HepG2 (cell line): Measurements from ENCODE around the gene CALD1. TPM values are rescaled to one million over a fixed set of nuclear protein-coding genes. Genes with fewer than 3 reads are reported as not detected.

ENCODE experiments used
- ATAC-seq: fragments of 200-7000 bp; cut with Tn5 transposase; 3 replicates; pipeline ENCODE4 v1.9.1; 2020; ENCODE audit warnings: mild to moderate bottlenecking, moderate library complexity
- BruUV-seq: library from RNA; stranded (reverse); fragments of 400-500 nt; replicated peaks from 2 replicates; lab custom pipeline; 2021; lab: Mats Ljungman, UMichigan
- CTCF ChIA-PET: fragments of 300-600 bp; formaldehyde crosslinking; extraction: SDS; loops from one replicate; lab custom pipeline; 2021; ENCODE audit warnings: low total read pairs, inconsistent platforms, low intra/inter-chr PET ratio; lab: Yijun Ruan, JAX
- POLR2A ChIA-PET: fragments of 350-600 bp; sonication (Branson Sonifier 250); formaldehyde crosslinking; loops from one replicate; lab custom pipeline; 2020; ENCODE audit warnings: antibody characterized with exemption, inconsistent platforms; lab: Yijun Ruan, JAX
- DNase-seq: peaks from one replicate; pipeline ENCODE4 v3.0.0-alpha.2; 2015; ENCODE audit warnings: low spot score
- FAIRE-seq: peaks from 3 replicates; lab custom pipeline; 2011; peaks lifted over from hg19 to GRCh38; lab: Jason Lieb, UNC
- H2AFZ ChIP-seq: one replicate; pipeline ENCODE4 v1.6.1; 2011; ENCODE audit warnings: low read length, inconsistent platforms
- H3K27ac ChIP-seq: fragments of 300-600 bp; 3 replicates; pipeline ENCODE4 v1.8.0; 2011; ENCODE audit warnings: mixed run types, mild to moderate bottlenecking, mixed read lengths, low read length, inconsistent platforms; ENCODE audit not compliant: insufficient read depth; ENCODE audit errors: extremely low read length
- H3K27me3 ChIP-seq, 2 experiments: fragments of 200-600 bp in 1 of 2; 2 replicates in 1 of 2; 3 replicates in 1 of 2; pipeline versions ENCODE4 v1.6.0 to v1.8.0; 2011; ENCODE audit warnings: low read length in 2 of 2, mild to moderate bottlenecking in 2 of 2, moderate library complexity in 2 of 2, inconsistent platforms in 1 of 2; ENCODE audit not compliant: insufficient read depth in 2 of 2, control insufficient read depth in 1 of 2
- H3K36me3 ChIP-seq, 2 experiments: fragments of 200-600 bp in 1 of 2; replicated peaks in 1 of 2; 2 replicates in 1 of 2; 3 replicates in 1 of 2; pipeline versions ENCODE4 v1.5.1 to v1.8.0; 2011; ENCODE audit warnings: low read length in 2 of 2, inconsistent platforms in 1 of 2; ENCODE audit not compliant: insufficient read depth in 2 of 2, control insufficient read depth in 1 of 2
- H3K4me1 ChIP-seq: 2 replicates; pipeline ENCODE4 v1.5.1; 2012; ENCODE audit warnings: low read length, inconsistent platforms; ENCODE audit not compliant: insufficient read depth
- H3K4me2 ChIP-seq: 2 replicates; pipeline ENCODE4 v1.6.0; 2011; ENCODE audit warnings: low read depth, low read length, inconsistent platforms
- H3K4me3 ChIP-seq, 3 experiments: fragments of 200-600 bp in 1 of 3; sonication (generic), shearing (Covaris generic) in 1 of 3; replicated peaks in 1 of 3; 2 replicates each; pipeline ENCODE4 v1.5.1; 2011 to 2016; ENCODE audit warnings: low read length in 3 of 3, inconsistent platforms in 2 of 3, low read depth in 2 of 3, mild to moderate bottlenecking in 2 of 3, control low read depth in 1 of 3, mixed read lengths in 1 of 3; ENCODE audit not compliant: insufficient read depth in 1 of 3
- H3K79me2 ChIP-seq: one replicate; pipeline ENCODE4 v1.6.1; 2011; ENCODE audit warnings: low read length, inconsistent platforms; ENCODE audit not compliant: insufficient read depth
- H3K9ac ChIP-seq: 2 replicates; pipeline ENCODE4 v1.6.0; 2011; ENCODE audit warnings: mild to moderate bottlenecking, low read depth, low read length, inconsistent platforms; ENCODE audit not compliant: insufficient read depth
- H3K9me3 ChIP-seq: 2 replicates; pipeline ENCODE4 v1.5.1; 2012; ENCODE audit warnings: mild to moderate bottlenecking, low read length
- H4K20me1 ChIP-seq: 2 replicates; pipeline ENCODE4 v1.6.0; 2011; ENCODE audit warnings: inconsistent platforms, mild to moderate bottlenecking, low read length, moderate library complexity; ENCODE audit not compliant: insufficient read depth
- ATF7 ChIP-seq, 2 experiments: fragments of 450-650 bp in 1 of 2; sonication (generic) in 1 of 2; formaldehyde crosslinking in 1 of 2; IDR thresholded peaks; 2 replicates each; pipeline versions ENCODE4 v1.4.0 to v1.6.1; 2016 to 2020; ENCODE audit warnings: antibody characterized with exemption in 1 of 2, mild to moderate bottlenecking in 1 of 2, missing genetic modification reagents in 1 of 2
- NKX3-1 ChIP-seq: sonication (generic); formaldehyde crosslinking; IDR thresholded peaks from 2 replicates; pipeline ENCODE4 v1.5.0; 2020; ENCODE audit warnings: missing genetic modification reagents
- ZNF460 ChIP-seq: sonication (generic); formaldehyde crosslinking; IDR thresholded peaks from 2 replicates; pipeline ENCODE4 v1.5.1; 2020; ENCODE audit warnings: missing genetic modification reagents, mild to moderate bottlenecking, borderline replicate concordance
- WGBS: methylation state at CpG from one replicate; pipeline ENCODE4 v1.1.6; 2017; ENCODE audit warnings: low lambda C conversion rate; 5-methylcytosine and 5-hydroxymethylcytosine counted together
- in situ Hi-C: cut with HindIII; loops from 2 replicates; pipeline ENCODE4 v1.10.0; 2017; ENCODE audit warnings: low pct_unique_long_range_greater_than_20kb; ENCODE audit not compliant: extremely low pct_ligation_motif_present
- intact Hi-C: fragments of 100-400 bp; cut with micrococcal nuclease; formaldehyde crosslinking; loops from one replicate; pipeline ENCODE4 v1.10.0; 2022; ENCODE audit not compliant: unreplicated experiment
- polyA plus RNA-seq, 8 experiments: library from polyadenylated mRNA; depleted of rRNA in 3 of 8; stranded (reverse) in 7 of 8; unstranded in 1 of 8; fragments of >200 nt; fragmentation: Illumina TruSeq in 4 of 8; extraction: Trizol in 4 of 8; gene quantifications; 2 replicates each; pipeline versions ENCODE4 v1.2.1 to v1.2.3, GENCODE V29; 2011 to 2016; ENCODE audit warnings: low read depth in 4 of 8, missing spikeins in 1 of 8, mixed read lengths in 1 of 8; ENCODE audit not compliant: insufficient read depth in 1 of 8
- total RNA-seq, 5 experiments: library from RNA; depleted of rRNA; stranded (reverse); fragments of >200 nt; fragmentation: Illumina TruSeq; extraction: Trizol; gene quantifications; 2 replicates each; pipeline ENCODE4 v1.2.3, GENCODE V29; 2016; ENCODE audit warnings: low read depth in 1 of 5
- TF ChIP-seq, protein P1 (sequence below): sonication (generic); formaldehyde crosslinking; IDR thresholded peaks from 2 replicates; pipeline ENCODE4 v1.8.0; 2022; ENCODE audit warnings: mild to moderate bottlenecking, missing genetic modification reagents, moderate library complexity

CALD1 gene
- total and polyA plus RNA-seq, 2 of the 13 experiments (the other 11 are each of a cell fraction or from before 2014, with no cell fraction given) = 53.0 to 112 TPM

DNA sequence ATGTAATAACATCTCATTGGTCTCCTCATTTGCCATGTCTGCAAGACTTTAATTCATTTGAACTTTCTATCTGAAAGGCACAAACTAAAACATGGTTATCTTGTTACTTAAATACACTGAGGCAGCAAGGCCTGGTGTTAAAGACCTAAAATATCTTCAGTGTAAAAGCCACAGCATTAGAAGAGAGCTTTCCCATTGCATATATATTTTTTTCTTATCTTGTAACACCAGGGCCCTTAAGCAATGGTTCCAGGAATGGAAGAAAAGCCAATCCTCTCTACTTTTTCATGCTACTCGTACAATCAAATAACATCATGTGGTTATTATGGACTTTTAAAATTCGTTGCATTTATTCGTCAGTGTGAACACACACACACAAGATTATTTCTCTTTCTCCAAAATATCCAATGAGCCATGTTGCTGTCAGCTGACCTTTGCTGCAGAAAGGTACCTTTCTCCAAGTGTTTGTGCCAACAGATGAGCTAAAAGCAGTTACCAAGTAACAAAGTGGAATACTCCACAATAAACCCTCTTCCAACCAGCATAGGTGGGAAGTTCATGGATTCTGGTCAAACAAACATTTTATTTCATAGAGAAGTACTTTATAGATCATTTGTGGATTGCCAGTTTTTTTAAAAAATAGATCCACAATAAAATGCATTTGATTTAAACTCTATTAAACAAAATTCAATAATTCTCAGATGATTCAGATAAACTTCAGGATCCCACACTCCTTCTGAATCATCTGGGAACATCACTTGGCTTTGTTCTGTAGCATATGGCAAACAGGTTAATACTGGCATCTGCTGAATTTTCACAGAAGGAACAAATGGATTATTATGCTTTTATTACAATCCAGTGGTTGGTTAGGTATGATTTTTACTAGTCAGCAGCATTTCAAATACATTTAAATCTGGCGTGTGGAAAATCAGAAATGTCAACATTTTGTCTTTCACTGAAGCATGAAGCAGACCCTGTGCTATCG is 143.6 kb downstream of the CALD1 start (continued):
- TF ChIP-seq, protein P1, sequence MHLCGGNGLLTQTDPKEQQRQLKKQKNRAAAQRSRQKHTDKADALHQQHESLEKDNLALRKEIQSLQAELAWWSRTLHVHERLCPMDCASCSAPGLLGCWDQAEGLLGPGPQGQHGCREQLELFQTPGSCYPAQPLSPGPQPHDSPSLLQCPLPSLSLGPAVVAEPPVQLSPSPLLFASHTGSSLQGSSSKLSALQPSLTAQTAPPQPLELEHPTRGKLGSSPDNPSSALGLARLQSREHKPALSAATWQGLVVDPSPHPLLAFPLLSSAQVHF (CRISPR knock-in tag) = no peak
- TF ChIP-seq ATF7 (IDR thresholded peaks at IDR 0.05) = no peak
- TF ChIP-seq ATF7 (CRISPR knock-in tag; IDR thresholded peaks at IDR 0.05) = no peak
- no peak for TF ChIP-seq ZNF460 (CRISPR knock-in tag)

DNA sequence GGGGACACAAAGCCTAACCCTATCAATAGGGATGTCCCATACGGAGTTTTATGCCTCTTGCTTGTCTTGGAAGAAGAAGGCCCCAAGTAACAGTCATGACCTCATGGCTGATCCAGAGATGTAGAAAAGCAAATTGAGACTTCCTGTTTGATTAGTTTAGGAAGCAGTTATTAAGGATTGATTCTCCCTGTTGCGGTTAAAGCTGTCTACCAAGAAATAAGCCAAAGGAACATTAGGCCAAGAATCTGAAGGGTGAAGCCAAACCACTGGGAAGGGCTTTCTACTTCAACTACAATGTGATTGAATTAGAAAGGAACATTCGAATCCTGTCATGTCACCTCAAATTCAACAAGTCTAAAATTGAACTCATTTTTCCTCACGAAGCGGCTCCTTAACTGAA is 146.3 kb downstream of the CALD1 start:
- FAIRE-seq (no peak), ATAC-seq (no peak), DNase-seq (no peak)
- ChIA-PET POLR2A (no interaction called here), CTCF (no interaction called here)
- Histone ChIP-seq H4K20me1 (no peaks in the 10 kb centered on the region), H3K27ac (no peak overlapping the region), H3K27me3 (no peaks in the 10 kb centered on the region), H3K4me3 (no peak overlapping the region), H3K36me3 (peaks cover 6 to 32% of the 10 kb centered on the region in 2 experiments), H3K79me2 (peaks cover 59% of the 10 kb centered on the region), H3K4me2 (no peak overlapping the region), H2AFZ (no peak overlapping the region), H3K4me1 (peaks cover 2% of the 10 kb centered on the region), H3K9ac (no peak overlapping the region), H3K9me3 (no peaks in the 10 kb centered on the region)
- intact Hi-C loops = no loop called here
- WGBS = 96% methylated on average over 5 of the region's 5 CpGs
- BruUV-seq = no TSS peak
- in situ Hi-C loops = no loop called here
- TF ChIP-seq NKX3-1 (CRISPR knock-in tag) = no peak
